H9 (cell line): ENCODE data around the gene MYOF. TPM values are rescaled to one million over a fixed set of nuclear protein-coding genes. Genes with fewer than 3 reads are reported as not detected.

Experiments
- DNase-seq: peaks from one replicate; pipeline ENCODE4 v3.0.0-alpha.2; 2017
- H2AFZ ChIP-seq: one replicate; pipeline ENCODE4 v1.6.1; 2013; ENCODE audit warnings: mild to moderate bottlenecking, low read length, control low read depth, moderate library complexity
- H2AK5ac ChIP-seq: 2 replicates; pipeline ENCODE4 v1.6.1; 2013; ENCODE audit warnings: low read length, control low read depth, mixed read lengths; ENCODE audit not compliant: insufficient read length
- H2BK120ac ChIP-seq: one replicate; pipeline ENCODE4 v1.6.1; 2013; ENCODE audit warnings: low read depth, mild to moderate bottlenecking, low read length, control low read depth, inconsistent platforms; ENCODE audit not compliant: poor library complexity, severe bottlenecking
- H2BK12ac ChIP-seq: 2 replicates; pipeline ENCODE4 v1.6.1; 2013; ENCODE audit warnings: low read length, control low read depth, mixed read lengths, low read depth; ENCODE audit not compliant: insufficient read length
- H2BK15ac ChIP-seq: 2 replicates; pipeline ENCODE4 v1.6.1; 2013; ENCODE audit warnings: low read depth, low read length, control low read depth
- H2BK20ac ChIP-seq: one replicate; pipeline ENCODE4 v1.6.1; 2013; ENCODE audit warnings: low read depth, mild to moderate bottlenecking, low read length, control low read depth, inconsistent platforms; ENCODE audit not compliant: poor library complexity, severe bottlenecking
- H2BK5ac ChIP-seq: 2 replicates; pipeline ENCODE4 v1.6.1; 2013; ENCODE audit warnings: low read length, control low read depth, mixed read lengths; ENCODE audit not compliant: insufficient read length
- H3K14ac ChIP-seq: 2 replicates; pipeline ENCODE4 v1.6.1; 2013; ENCODE audit warnings: low read length, control low read depth; ENCODE audit not compliant: insufficient read depth
- H3K18ac ChIP-seq: 2 replicates; pipeline ENCODE4 v1.6.1; 2013; ENCODE audit warnings: low read depth, mild to moderate bottlenecking, mixed read lengths, low read length, control low read depth; ENCODE audit not compliant: insufficient read length
- H3K23ac ChIP-seq: 2 replicates; pipeline ENCODE4 v1.6.1; 2013; ENCODE audit warnings: low read length, control low read depth, mixed read lengths, low read depth; ENCODE audit not compliant: insufficient read length
- H3K23me2 ChIP-seq: 2 replicates; pipeline ENCODE4 v1.6.1; 2013; ENCODE audit warnings: low read depth, mild to moderate bottlenecking, mixed read lengths, low read length, control low read depth; ENCODE audit not compliant: insufficient read length, poor library complexity, severe bottlenecking
- H3K27ac ChIP-seq: 2 replicates; pipeline ENCODE4 v1.5.1; 2013; ENCODE audit warnings: low read length, control low read depth, mixed read lengths, low read depth; ENCODE audit not compliant: insufficient read length
- H3K27me3 ChIP-seq: 2 replicates; pipeline ENCODE4 v1.6.1; 2013; ENCODE audit warnings: low read length, control low read depth, inconsistent platforms; ENCODE audit not compliant: insufficient read depth
- H3K4ac ChIP-seq: 2 replicates; pipeline ENCODE4 v1.6.1; 2013; ENCODE audit warnings: low read depth, mild to moderate bottlenecking, control low read depth, inconsistent platforms, low read length, moderate library complexity
- H3K4me1 ChIP-seq: 2 replicates; pipeline ENCODE4 v1.6.1; 2013; ENCODE audit warnings: low read length, control low read depth, inconsistent platforms; ENCODE audit not compliant: insufficient read depth
- H3K4me2 ChIP-seq: 2 replicates; pipeline ENCODE4 v1.6.1; 2013; ENCODE audit warnings: low read length, control low read depth, mixed read lengths; ENCODE audit not compliant: insufficient read length, insufficient read depth
- H3K56ac ChIP-seq: 2 replicates; pipeline ENCODE4 v1.6.1; 2013; ENCODE audit warnings: low read depth, mild to moderate bottlenecking, mixed read lengths, low read length, control low read depth; ENCODE audit not compliant: insufficient read length
- H3K79me1 ChIP-seq: 2 replicates; pipeline ENCODE4 v1.6.1; 2013; ENCODE audit warnings: low read depth, mild to moderate bottlenecking, moderate library complexity, low read length, control low read depth, inconsistent platforms; ENCODE audit not compliant: insufficient read depth, poor library complexity, severe bottlenecking
- H3K79me2 ChIP-seq: 2 replicates; pipeline ENCODE4 v1.6.1; 2013; ENCODE audit warnings: low read length, control low read depth, inconsistent platforms; ENCODE audit not compliant: insufficient read depth
- H3K9ac ChIP-seq: 2 replicates; pipeline ENCODE4 v1.6.1; 2013; ENCODE audit warnings: low read length, control low read depth, mixed read lengths; ENCODE audit not compliant: insufficient read length; ENCODE audit errors: extremely low read depth
- H3K9me3 ChIP-seq: one replicate; pipeline ENCODE4 v1.6.1; 2013; ENCODE audit warnings: low read depth, low read length, inconsistent platforms; ENCODE audit not compliant: control insufficient read depth
- H3T11ph ChIP-seq: one replicate; pipeline ENCODE4 v1.6.1; 2013; ENCODE audit warnings: mild to moderate bottlenecking, low read length, control low read depth, inconsistent platforms
- H4K20me1 ChIP-seq: one replicate; pipeline ENCODE4 v1.6.1; 2013; ENCODE audit not compliant: control insufficient read depth, insufficient read length, insufficient read depth
- H4K5ac ChIP-seq: 2 replicates; pipeline ENCODE4 v1.6.1; 2013; ENCODE audit warnings: low read depth, mild to moderate bottlenecking, mixed read lengths, low read length, control low read depth; ENCODE audit not compliant: insufficient read length
- H4K8ac ChIP-seq: replicated peaks from 2 replicates; pipeline ENCODE4 v1.6.1; 2013; ENCODE audit warnings: low read length, control low read depth, mixed read lengths, low read depth; ENCODE audit not compliant: insufficient read length
- H4K91ac ChIP-seq: 2 replicates; pipeline ENCODE4 v1.6.1; 2013; ENCODE audit warnings: low read depth, mild to moderate bottlenecking, moderate library complexity, mixed read lengths, low read length, control low read depth; ENCODE audit not compliant: insufficient read length
- H3K27ac Mint-ChIP-seq, 3 experiments: 2 replicates in 2 of 3; 3 replicates in 1 of 3; pipeline ENCODE4 v1.8.0; 2020 to 2021; ENCODE audit warnings: mixed read lengths in 3 of 3, mild to moderate bottlenecking in 1 of 3, moderate library complexity in 1 of 3
- H3K27me3 Mint-ChIP-seq: 2 replicates; pipeline ENCODE4 v1.8.0; 2021; ENCODE audit warnings: low read depth, mild to moderate bottlenecking, moderate library complexity, mixed read lengths
- H3K36me3 Mint-ChIP-seq, 3 experiments: 2 replicates in 2 of 3; 3 replicates in 1 of 3; pipeline ENCODE4 v1.8.0; 2020 to 2021; ENCODE audit warnings: low read depth in 3 of 3, mixed read lengths in 3 of 3; ENCODE audit not compliant: insufficient read depth in 1 of 3
- H3K4me1 Mint-ChIP-seq, 2 experiments: 2 replicates each; pipeline ENCODE4 v1.8.0; 2020; ENCODE audit warnings: mixed read lengths in 2 of 2
- H3K4me3 Mint-ChIP-seq, 2 experiments: 2 replicates in 1 of 2; 3 replicates in 1 of 2; pipeline ENCODE4 v1.8.0; 2020 to 2021; ENCODE audit warnings: mild to moderate bottlenecking in 2 of 2, mixed read lengths in 2 of 2, moderate library complexity in 1 of 2
- H3K9me3 Mint-ChIP-seq, 2 experiments: 2 replicates in 1 of 2; 3 replicates in 1 of 2; pipeline ENCODE4 v1.8.0; 2020; ENCODE audit warnings: mild to moderate bottlenecking in 2 of 2, mixed read lengths in 2 of 2, moderate library complexity in 1 of 2
- WGBS: extraction: QIAGEN DNeasy Blood & Tissue Kit; methylation state at CpG from one replicate; pipeline ENCODE4 v1.1.7; 2013; ENCODE audit warnings: missing lambda C conversion rate, low lambda C conversion rate, mixed read lengths; ENCODE audit not compliant: insufficient read length; ENCODE audit errors: extremely low coverage; 5-methylcytosine and 5-hydroxymethylcytosine counted together
- total RNA-seq: library from RNA; stranded (reverse); gene quantifications from 2 replicates; pipeline ENCODE4 v1.2.1, GENCODE V29; 2021
- TF ChIP-seq, protein P1 (sequence below): fragments of 200-600 bp; sonication (generic); conservative IDR thresholded peaks from 3 replicates; pipeline ENCODE4 v1.8.0; 2021; ENCODE audit warnings: antibody characterized with exemption, mild to moderate bottlenecking

MYOF gene
- total RNA-seq, 1 experiment from 2014 or later = 2.8 TPM

- TF ChIP-seq, protein P1, sequence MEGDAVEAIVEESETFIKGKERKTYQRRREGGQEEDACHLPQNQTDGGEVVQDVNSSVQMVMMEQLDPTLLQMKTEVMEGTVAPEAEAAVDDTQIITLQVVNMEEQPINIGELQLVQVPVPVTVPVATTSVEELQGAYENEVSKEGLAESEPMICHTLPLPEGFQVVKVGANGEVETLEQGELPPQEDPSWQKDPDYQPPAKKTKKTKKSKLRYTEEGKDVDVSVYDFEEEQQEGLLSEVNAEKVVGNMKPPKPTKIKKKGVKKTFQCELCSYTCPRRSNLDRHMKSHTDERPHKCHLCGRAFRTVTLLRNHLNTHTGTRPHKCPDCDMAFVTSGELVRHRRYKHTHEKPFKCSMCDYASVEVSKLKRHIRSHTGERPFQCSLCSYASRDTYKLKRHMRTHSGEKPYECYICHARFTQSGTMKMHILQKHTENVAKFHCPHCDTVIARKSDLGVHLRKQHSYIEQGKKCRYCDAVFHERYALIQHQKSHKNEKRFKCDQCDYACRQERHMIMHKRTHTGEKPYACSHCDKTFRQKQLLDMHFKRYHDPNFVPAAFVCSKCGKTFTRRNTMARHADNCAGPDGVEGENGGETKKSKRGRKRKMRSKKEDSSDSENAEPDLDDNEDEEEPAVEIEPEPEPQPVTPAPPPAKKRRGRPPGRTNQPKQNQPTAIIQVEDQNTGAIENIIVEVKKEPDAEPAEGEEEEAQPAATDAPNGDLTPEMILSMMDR = no peak
- DNase-seq = no peak
- peak overlapping the region; percentile 96 to 99 (median 98) for H3K27ac Mint-ChIP-seq
Measured at GRCh38 chr10:93436591-93437085, 45.5 kb downstream of the MYOF start.

More at GRCh38 chr10:93436591-93437085, 45.5 kb downstream of the MYOF start:
- no peaks in the 10 kb centered on the region for H4K20me1 ChIP-seq
- H3K4me2 ChIP-seq = no peak overlapping the region
- H2BK15ac ChIP-seq = no peak overlapping the region
- peak overlapping the region; percentile 74 for H2BK120ac ChIP-seq
- no peaks in the 10 kb centered on the region for H3K27me3 ChIP-seq
- H3K18ac ChIP-seq = peak overlapping the region; percentile 79
- peaks cover 13% of the 10 kb centered on the region for H3K4me1 ChIP-seq
- no peaks in the 10 kb centered on the region for H3K27me3 Mint-ChIP-seq
- no peaks in the 10 kb centered on the region for H3K36me3 Mint-ChIP-seq
- no peak overlapping the region for H2AFZ ChIP-seq
- no peak overlapping the region for H4K91ac ChIP-seq
- H4K8ac ChIP-seq = no peak overlapping the region
- H3K4ac ChIP-seq = peak overlapping the region; percentile 30; the same call in 1 of the 2 replicates
- H3K9me3 ChIP-seq = no peaks in the 10 kb centered on the region
- no peaks in the 10 kb centered on the region for H3K79me2 ChIP-seq
- no peaks in the 10 kb centered on the region for H3K79me1 ChIP-seq
- peak overlapping the region; percentile 28 for H2BK12ac ChIP-seq
- H2BK5ac ChIP-seq = no peak overlapping the region
- peak overlapping the region; percentile 39 for H2AK5ac ChIP-seq
- WGBS = no CpG with 5 or more reads among the region's 4 CpGs
- H3K4me1 Mint-ChIP-seq = peaks cover 73 to 79% of the 10 kb centered on the region in 2 experiments
- H3K56ac ChIP-seq = no peak overlapping the region
- H4K5ac ChIP-seq = no peak overlapping the region
- H3K9ac ChIP-seq = peak overlapping the region; percentile 25
- no peaks in the 10 kb centered on the region; a peak in 1 of 5 replicates for H3K9me3 Mint-ChIP-seq
- peak overlapping the region; percentile 18 to 72; a peak in 1 of 5 replicates for H3K4me3 Mint-ChIP-seq
- H3K27ac ChIP-seq = peak overlapping the region; percentile 64
- H3K23me2 ChIP-seq = peaks cover 10% of the 10 kb centered on the region
- peak overlapping the region; percentile 96 for H3T11ph ChIP-seq
- H3K23ac ChIP-seq = no peak overlapping the region
- no peak overlapping the region for H2BK20ac ChIP-seq
- H3K14ac ChIP-seq = peak overlapping the region; percentile 82; the same call in 1 of the 2 replicates
